Hepatocyte (in vitro differentiated cells): ENCODE data around the gene KDM1A.

Experiments used
- CTCF ChIP-seq: fragments of 200-600 bp; sonication (generic); IDR thresholded peaks from 2 replicates; pipeline ENCODE4 v1.5.1; 2016; ENCODE audit warnings: antibody characterized with exemption, mild to moderate bottlenecking; ENCODE audit not compliant: poor library complexity
- EZH2 ChIP-seq: fragments of 200-600 bp; sonication (generic); IDR thresholded peaks from 2 replicates; pipeline ENCODE4 v1.6.1; 2016; ENCODE audit warnings: antibody characterized with exemption, mild to moderate bottlenecking, borderline replicate concordance

- TF ChIP-seq EZH2: no peak
- TF ChIP-seq CTCF: no peak
Observed at GRCh38 chr1:23051290-23051909, 32.1 kb downstream of the KDM1A start.
